Thyroid gland (tissue), 4 donors: ENCODE measurements around the gene WDR27. TPM values are rescaled to one million over a fixed set of nuclear protein-coding genes. Genes with fewer than 3 reads are reported as not detected.

Experiments used
- DNase-seq, 2 donors: peaks; one replicate each; pipeline ENCODE4 v3.0.0-alpha.2; 2019
- H3K27ac ChIP-seq, 3 donors: fragments of 200-600 bp; sonication (generic); 1 replicate in 2 of 3; 2 replicates in 1 of 3; pipeline ENCODE4 v1.5.1; 2016 to 2019; ENCODE audit warnings: mild to moderate bottlenecking in 1 of 3, moderate library complexity in 1 of 3
- H3K27me3 ChIP-seq: fragments of 200-600 bp; sonication (generic); one replicate; pipeline ENCODE4 v1.5.1; 2019
- H3K36me3 ChIP-seq, 2 donors: fragments of 200-600 bp; sonication (generic); one replicate each; pipeline ENCODE4 v1.5.1; 2016 to 2019
- H3K4me1 ChIP-seq, 2 donors: fragments of 200-600 bp; sonication (generic); one replicate each; pipeline ENCODE4 v1.5.1; 2017 to 2019
- H3K4me3 ChIP-seq, 3 donors: fragments of 200-600 bp; sonication (generic); replicated peaks in 1 of 3; 1 replicate in 2 of 3; 2 replicates in 1 of 3; pipeline ENCODE4 v1.5.1; 2016; ENCODE audit warnings: mild to moderate bottlenecking in 1 of 3
- H3K9me3 ChIP-seq: fragments of 200-600 bp; sonication (generic); one replicate; pipeline ENCODE4 v1.5.1; 2017
- POLR2A ChIP-seq, 2 donors: fragments of 450-650 bp; IDR thresholded peaks; one replicate each; pipeline ENCODE4 v1.6.1; 2017; ENCODE audit warnings: antibody characterized with exemption in 2 of 2, mild to moderate bottlenecking in 2 of 2, moderate library complexity in 1 of 2
- WGBS, 2 donors: methylation state at CpG; one replicate each; pipeline ENCODE4 v1.1.5; 2017; 5-methylcytosine and 5-hydroxymethylcytosine counted together
- intact Hi-C: fragments of 100-400 bp; cut with DNase I; formaldehyde crosslinking; loops from one replicate; pipeline ENCODE4 v1.15.1; 2023
- total RNA-seq, 4 donors: library from RNA; depleted of rRNA; stranded (reverse); fragments of >200 nt; gene quantifications; one replicate each; pipeline ENCODE4 v1.2.3, GENCODE V29; 2016
- TF ChIP-seq, protein P1 (sequence below), 6 experiments: fragments of 200-600 bp in 3 of 6; fragments of 450-650 bp in 3 of 6; sonication (generic) in 3 of 6; IDR thresholded peaks; one replicate each; pipeline ENCODE4 v1.5.1; 2016 to 2019; ENCODE audit warnings: antibody characterized with exemption in 6 of 6, mild to moderate bottlenecking in 2 of 6, inconsistent platforms in 1 of 6, moderate library complexity in 1 of 6

Gene WDR27
- total RNA-seq, 4 donors from 2014 or later, result 48.9 to 74.6 (median 51.8) TPM

DNA sequence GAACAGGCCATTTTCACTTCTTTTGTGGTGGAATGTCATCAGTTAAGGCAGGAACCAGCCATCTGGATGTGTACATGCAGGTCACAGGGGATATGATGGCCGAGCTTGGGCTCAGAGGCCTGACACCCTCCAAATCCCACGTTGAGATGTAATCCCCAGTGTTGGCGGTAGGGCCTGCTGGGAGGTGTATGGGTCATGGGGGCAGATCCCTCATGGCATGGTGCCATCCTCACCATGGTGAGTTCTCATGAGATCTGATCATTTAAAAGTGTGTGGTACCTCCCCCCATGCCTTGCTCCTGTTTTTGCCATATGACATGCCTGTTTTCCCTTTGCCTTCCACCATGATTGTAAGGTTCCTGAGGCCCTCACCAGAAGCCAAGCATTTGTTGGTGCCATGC, 26.8 kb downstream of the WDR27 start:
- H3K4me3 ChIP-seq, result no peak overlapping the region
- H3K27ac ChIP-seq, result no peak overlapping the region
- H3K4me1 ChIP-seq, result no peaks in the 10 kb centered on the region
- intact Hi-C loops, result no loop called here
- no peaks in the 10 kb centered on the region for H3K9me3 ChIP-seq
- no peak for DNase-seq
- TF ChIP-seq, protein P1, sequence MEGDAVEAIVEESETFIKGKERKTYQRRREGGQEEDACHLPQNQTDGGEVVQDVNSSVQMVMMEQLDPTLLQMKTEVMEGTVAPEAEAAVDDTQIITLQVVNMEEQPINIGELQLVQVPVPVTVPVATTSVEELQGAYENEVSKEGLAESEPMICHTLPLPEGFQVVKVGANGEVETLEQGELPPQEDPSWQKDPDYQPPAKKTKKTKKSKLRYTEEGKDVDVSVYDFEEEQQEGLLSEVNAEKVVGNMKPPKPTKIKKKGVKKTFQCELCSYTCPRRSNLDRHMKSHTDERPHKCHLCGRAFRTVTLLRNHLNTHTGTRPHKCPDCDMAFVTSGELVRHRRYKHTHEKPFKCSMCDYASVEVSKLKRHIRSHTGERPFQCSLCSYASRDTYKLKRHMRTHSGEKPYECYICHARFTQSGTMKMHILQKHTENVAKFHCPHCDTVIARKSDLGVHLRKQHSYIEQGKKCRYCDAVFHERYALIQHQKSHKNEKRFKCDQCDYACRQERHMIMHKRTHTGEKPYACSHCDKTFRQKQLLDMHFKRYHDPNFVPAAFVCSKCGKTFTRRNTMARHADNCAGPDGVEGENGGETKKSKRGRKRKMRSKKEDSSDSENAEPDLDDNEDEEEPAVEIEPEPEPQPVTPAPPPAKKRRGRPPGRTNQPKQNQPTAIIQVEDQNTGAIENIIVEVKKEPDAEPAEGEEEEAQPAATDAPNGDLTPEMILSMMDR (IDR thresholded peaks at IDR 0.05), result no peak
- peaks cover 0 to 2% of the 10 kb centered on the region in 2 donors for H3K36me3 ChIP-seq
- WGBS, 2 donors, result 91 to 96% methylated on average over 3 of the region's 3 CpGs
- no peaks in the 10 kb centered on the region for H3K27me3 ChIP-seq

DNA sequence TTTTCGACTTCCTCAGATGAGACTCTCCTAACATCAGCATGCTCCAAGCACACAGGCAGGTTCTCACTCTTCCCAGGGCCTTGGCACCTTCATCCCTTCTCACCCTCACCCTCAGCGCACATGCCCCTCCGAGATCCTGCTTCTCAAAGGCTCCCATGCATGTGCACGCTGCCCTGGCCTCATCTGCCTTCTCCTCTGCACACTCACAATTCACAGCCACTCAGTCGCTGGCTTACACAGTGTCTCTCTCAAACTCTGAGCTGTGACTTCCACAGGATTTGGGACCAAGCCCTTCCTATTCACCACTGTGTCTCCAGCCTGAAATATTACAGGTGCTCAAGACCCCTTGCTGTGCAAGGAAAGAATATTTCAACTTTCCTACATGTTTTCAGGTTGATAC, 30.3 kb downstream of the WDR27 start:
- Histone ChIP-seq H3K4me3 (no peak overlapping the region), H3K36me3 (peaks cover 8% of the 10 kb centered on the region in 2 donors), H3K27ac (no peak overlapping the region), H3K9me3 (no peaks in the 10 kb centered on the region), H3K27me3 (no peaks in the 10 kb centered on the region), H3K4me1 (no peaks in the 10 kb centered on the region)
- TF ChIP-seq POLR2A (IDR thresholded peaks at IDR 0.05), result no peak
- TF ChIP-seq, protein P1 (IDR thresholded peaks at IDR 0.05), result no peak
- intact Hi-C loops, result no loop called here
- WGBS, 2 donors, result 96 to 99% methylated on average over 5 of the region's 5 CpGs
- no peak for DNase-seq

DNA sequence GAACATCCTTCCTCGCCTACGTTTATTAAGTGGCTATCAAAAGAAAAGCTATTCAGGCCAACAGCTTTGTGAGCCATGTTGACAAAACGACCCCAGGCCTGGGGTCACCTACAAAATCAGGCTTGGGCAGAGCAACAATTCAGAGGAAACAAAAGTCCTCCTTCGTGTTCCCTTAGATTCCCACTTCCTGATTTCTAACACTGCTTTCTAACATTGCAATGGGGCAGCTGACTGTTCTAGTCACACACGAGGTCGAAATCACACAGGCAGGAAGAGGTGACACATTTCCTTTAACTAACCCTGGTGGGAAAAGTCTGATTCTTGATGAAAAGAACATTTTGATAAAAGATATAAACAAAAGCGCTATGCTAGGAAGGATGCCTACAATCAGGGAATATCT, 31.9 kb downstream of the WDR27 start:
- no peak for DNase-seq
- peaks cover 8% of the 10 kb centered on the region in 2 donors for H3K36me3 ChIP-seq
- no peaks in the 10 kb centered on the region for H3K4me1 ChIP-seq
- intact Hi-C loops, result no loop called here
- peak overlapping the region; percentile 34 to 40 (median 39) for H3K27ac ChIP-seq
- 67 to 74% methylated on average over 7 of the region's 7 CpGs for WGBS, 2 donors
- H3K4me3 ChIP-seq, result no peak overlapping the region
- TF ChIP-seq, protein P1 (IDR thresholded peaks at IDR 0.05), result no peak
- no peak for TF ChIP-seq POLR2A (IDR thresholded peaks at IDR 0.05)
- H3K9me3 ChIP-seq, result no peaks in the 10 kb centered on the region
- no peaks in the 10 kb centered on the region for H3K27me3 ChIP-seq

DNA sequence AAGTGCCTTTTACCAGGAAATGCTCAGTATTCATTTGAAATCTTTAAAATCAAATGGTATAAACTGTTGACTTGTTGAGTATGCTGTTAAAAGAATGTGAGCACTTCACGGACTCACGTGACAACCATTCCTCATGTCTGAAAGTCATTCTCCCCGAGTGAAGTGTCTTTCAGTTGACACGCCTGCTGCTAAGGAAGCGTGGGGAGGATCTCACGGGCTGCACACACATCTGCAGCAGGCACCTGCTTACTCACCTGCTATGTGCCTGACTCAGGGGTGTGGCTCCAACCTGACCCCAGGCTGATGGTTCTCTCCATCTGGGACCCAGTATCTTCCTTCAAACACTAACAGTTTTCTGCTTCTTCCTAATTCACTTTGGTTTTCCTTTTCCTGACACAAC, 32.7 kb downstream of the WDR27 start:
- Histone ChIP-seq H3K4me3 (no peak overlapping the region), H3K36me3 (peaks cover 8% of the 10 kb centered on the region in 2 donors), H3K27me3 (no peaks in the 10 kb centered on the region), H3K9me3 (no peaks in the 10 kb centered on the region), H3K27ac (peak overlapping the region in 1 of 3 donors; percentile 34), H3K4me1 (no peaks in the 10 kb centered on the region)
- TF ChIP-seq, protein P1 (IDR thresholded peaks at IDR 0.05), result no peak
- TF ChIP-seq POLR2A (IDR thresholded peaks at IDR 0.05), result no peak
- DNase-seq, result no peak
- intact Hi-C loops, result no loop called here
- 81 to 88% methylated on average over 6 of the region's 6 CpGs for WGBS, 2 donors

DNA sequence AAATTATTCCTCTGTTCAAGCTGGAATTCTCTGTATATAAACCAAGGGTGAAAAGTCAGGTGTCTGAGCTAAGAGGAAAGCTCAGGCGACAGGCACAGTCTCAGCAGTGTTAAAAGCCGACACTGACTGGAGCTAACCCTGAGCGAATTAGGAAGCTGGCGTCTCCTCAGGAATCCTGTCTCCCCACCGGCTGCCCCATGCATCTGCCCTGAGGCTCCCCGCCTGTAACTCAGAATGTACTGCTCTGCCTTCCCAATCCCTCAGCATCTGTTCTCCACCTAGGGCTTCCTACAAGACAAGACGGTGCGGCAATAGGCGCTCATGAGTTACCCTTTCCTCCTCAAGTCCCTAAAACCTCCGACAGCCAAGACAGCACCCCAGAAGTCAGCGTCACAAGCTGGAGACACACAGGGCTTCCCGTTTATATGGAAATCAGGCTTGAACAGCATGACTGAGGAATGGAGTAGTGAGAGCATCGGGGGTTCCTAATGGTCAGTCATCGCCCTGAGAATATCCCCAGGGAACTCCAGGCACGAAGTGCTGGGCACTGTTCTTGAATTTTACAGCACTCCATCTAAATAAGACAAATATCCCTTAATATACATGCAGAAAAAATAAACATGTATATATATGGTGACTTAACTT, 33.5 kb downstream of the WDR27 start:
- Histone ChIP-seq H3K4me1 (no peaks in the 10 kb centered on the region), H3K4me3 (no peak overlapping the region), H3K36me3 (peaks cover 8 to 13% of the 10 kb centered on the region in 2 donors), H3K27ac (no peak overlapping the region), H3K27me3 (no peaks in the 10 kb centered on the region), H3K9me3 (no peaks in the 10 kb centered on the region)
- TF ChIP-seq, protein P1 (IDR thresholded peaks at IDR 0.05), result no peak
- TF ChIP-seq POLR2A (IDR thresholded peaks at IDR 0.05), result no peak
- intact Hi-C loops, result no loop called here
- WGBS, 2 donors, result 89 to 94% methylated on average over 15 of the region's 15 CpGs
- no peak for DNase-seq
